Right lobe of liver (tissue), 4 donors: ENCODE results near the gene ABL2.

Source experiments
- POLR2A ChIP-seq: fragments of 450-650 bp; IDR thresholded peaks from one replicate; pipeline ENCODE4 v1.6.1; 2017; ENCODE audit warnings: antibody characterized with exemption, mild to moderate bottlenecking
- TF ChIP-seq, protein P1 (sequence below), 4 donors: fragments of 200-600 bp in 3 of 4; fragments of 450-650 bp in 1 of 4; IDR thresholded peaks; one replicate each; pipeline versions ENCODE4 v1.5.1 to v1.8.0; 2016 to 2022; ENCODE audit warnings: antibody characterized with exemption in 4 of 4, mild to moderate bottlenecking in 2 of 4
- donor health status: DM: no; HTN: no; CAD: no.
- donor health status: DM: no; HTN: no; CAD: no.
- donor health status: DM: no; HTN: yes; CAD: no.

DNA sequence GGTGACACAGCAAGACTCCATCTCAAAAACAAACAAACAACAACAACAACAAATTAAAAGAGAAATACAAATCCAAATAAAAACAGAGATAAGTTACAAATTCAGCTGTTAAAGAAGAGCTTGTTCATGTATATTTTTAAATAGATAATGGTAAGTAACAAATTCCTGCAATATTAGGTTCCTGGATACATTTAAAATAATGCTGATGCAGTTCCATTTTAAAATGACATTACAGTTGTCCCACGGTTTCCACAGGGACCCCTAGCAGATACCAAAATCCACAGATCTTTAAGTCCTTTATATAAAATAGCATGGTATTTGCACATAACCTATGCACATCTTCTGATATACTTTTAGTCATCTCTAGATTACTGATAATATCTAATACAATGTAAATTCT, 61.5 kb downstream of the ABL2 start:
- TF ChIP-seq, protein P1, sequence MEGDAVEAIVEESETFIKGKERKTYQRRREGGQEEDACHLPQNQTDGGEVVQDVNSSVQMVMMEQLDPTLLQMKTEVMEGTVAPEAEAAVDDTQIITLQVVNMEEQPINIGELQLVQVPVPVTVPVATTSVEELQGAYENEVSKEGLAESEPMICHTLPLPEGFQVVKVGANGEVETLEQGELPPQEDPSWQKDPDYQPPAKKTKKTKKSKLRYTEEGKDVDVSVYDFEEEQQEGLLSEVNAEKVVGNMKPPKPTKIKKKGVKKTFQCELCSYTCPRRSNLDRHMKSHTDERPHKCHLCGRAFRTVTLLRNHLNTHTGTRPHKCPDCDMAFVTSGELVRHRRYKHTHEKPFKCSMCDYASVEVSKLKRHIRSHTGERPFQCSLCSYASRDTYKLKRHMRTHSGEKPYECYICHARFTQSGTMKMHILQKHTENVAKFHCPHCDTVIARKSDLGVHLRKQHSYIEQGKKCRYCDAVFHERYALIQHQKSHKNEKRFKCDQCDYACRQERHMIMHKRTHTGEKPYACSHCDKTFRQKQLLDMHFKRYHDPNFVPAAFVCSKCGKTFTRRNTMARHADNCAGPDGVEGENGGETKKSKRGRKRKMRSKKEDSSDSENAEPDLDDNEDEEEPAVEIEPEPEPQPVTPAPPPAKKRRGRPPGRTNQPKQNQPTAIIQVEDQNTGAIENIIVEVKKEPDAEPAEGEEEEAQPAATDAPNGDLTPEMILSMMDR (IDR thresholded peaks at IDR 0.05): no peak
- no peak for TF ChIP-seq POLR2A
